Measurements from ENCODE around the gene FAM50B.
"Not testable (repeated sequence)": the region's sequence is repeated elsewhere in the genome, so short reads cannot be mapped to it uniquely, and the experiment has no call there.

Gene FAM50B

GRCh38 chr6:3856576-3856975 is 7.4 kb downstream of the FAM50B start:
- H3K4me1 ChIP-seq (ENCODE audit: control insufficient read depth, insufficient read depth, low read length): no peaks in the 10 kb centered on the region
- no peaks in the 10 kb centered on the region for H3K9me3 ChIP-seq (ENCODE audit: control insufficient read depth, insufficient read depth, low read length)
- H3K4me3 ChIP-seq (ENCODE audit: low read depth, low read length): no peak overlapping the region
- H3K9ac ChIP-seq (ENCODE audit: low read depth, low read length): no peak overlapping the region
- H3K36me3 ChIP-seq (ENCODE audit: control insufficient read depth, insufficient read depth, low read length): no peaks in the 10 kb centered on the region
- H3K27me3 ChIP-seq (ENCODE audit: control insufficient read depth, insufficient read depth, low read length): no peaks in the 10 kb centered on the region

- no peak overlapping the region for H3K9ac ChIP-seq (ENCODE audit: low read depth, low read length)
- no peaks in the 10 kb centered on the region for H3K9me3 ChIP-seq (ENCODE audit: control insufficient read depth, insufficient read depth, low read length)
- H3K4me1 ChIP-seq (ENCODE audit: control insufficient read depth, insufficient read depth, low read length): no peaks in the 10 kb centered on the region
- no peak overlapping the region for H3K4me3 ChIP-seq (ENCODE audit: low read depth, low read length)
- H3K36me3 ChIP-seq (ENCODE audit: control insufficient read depth, insufficient read depth, low read length): no peaks in the 10 kb centered on the region
- H3K27me3 ChIP-seq (ENCODE audit: control insufficient read depth, insufficient read depth, low read length): no peaks in the 10 kb centered on the region
Measured at GRCh38 chr6:3857468-3858456, 8.6 kb downstream of the FAM50B start.

GRCh38 chr6:3859878-3860552 is 10.8 kb downstream of the FAM50B start:
- no peaks in the 10 kb centered on the region for H3K27me3 ChIP-seq (ENCODE audit: control insufficient read depth, insufficient read depth, low read length)
- no peak overlapping the region for H3K9ac ChIP-seq (ENCODE audit: low read depth, low read length)
- H3K9me3 ChIP-seq (ENCODE audit: control insufficient read depth, insufficient read depth, low read length): no peaks in the 10 kb centered on the region
- no peaks in the 10 kb centered on the region for H3K36me3 ChIP-seq (ENCODE audit: control insufficient read depth, insufficient read depth, low read length)
- no peaks in the 10 kb centered on the region for H3K4me1 ChIP-seq (ENCODE audit: control insufficient read depth, insufficient read depth, low read length)
- H3K4me3 ChIP-seq (ENCODE audit: low read depth, low read length): no peak overlapping the region

GRCh38 chr6:3861424-3861823 is 12.3 kb downstream of the FAM50B start:
- H3K9ac ChIP-seq (ENCODE audit: low read depth, low read length): no peak overlapping the region
- no peaks in the 10 kb centered on the region for H3K27me3 ChIP-seq (ENCODE audit: control insufficient read depth, insufficient read depth, low read length)
- H3K36me3 ChIP-seq (ENCODE audit: control insufficient read depth, insufficient read depth, low read length): no peaks in the 10 kb centered on the region
- H3K9me3 ChIP-seq (ENCODE audit: control insufficient read depth, insufficient read depth, low read length): no peaks in the 10 kb centered on the region
- no peak overlapping the region for H3K4me3 ChIP-seq (ENCODE audit: low read depth, low read length)
- no peaks in the 10 kb centered on the region for H3K4me1 ChIP-seq (ENCODE audit: control insufficient read depth, insufficient read depth, low read length)

DNA sequence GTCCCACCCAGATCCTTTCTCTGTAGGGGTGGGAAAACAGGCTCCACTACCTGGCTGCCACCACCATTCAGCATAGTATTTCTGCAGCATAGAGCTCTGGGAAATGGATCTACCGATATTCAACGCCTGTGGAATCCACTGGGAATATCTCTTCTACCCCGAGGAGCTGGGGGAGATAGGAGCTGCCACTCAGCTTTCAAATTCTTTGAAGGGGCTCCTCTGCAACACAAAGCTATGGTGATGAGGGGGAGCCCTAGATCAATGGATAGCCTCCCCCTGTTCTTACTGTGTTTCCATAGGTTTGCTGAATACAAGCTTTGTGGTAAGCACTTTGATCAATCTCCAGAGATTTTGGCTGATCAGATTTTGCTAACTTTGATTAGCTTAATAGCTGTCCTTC is 12.9 kb downstream of the FAM50B start:
- H3K36me3 ChIP-seq (ENCODE audit: control insufficient read depth, insufficient read depth, low read length): no peaks in the 10 kb centered on the region

DNA sequence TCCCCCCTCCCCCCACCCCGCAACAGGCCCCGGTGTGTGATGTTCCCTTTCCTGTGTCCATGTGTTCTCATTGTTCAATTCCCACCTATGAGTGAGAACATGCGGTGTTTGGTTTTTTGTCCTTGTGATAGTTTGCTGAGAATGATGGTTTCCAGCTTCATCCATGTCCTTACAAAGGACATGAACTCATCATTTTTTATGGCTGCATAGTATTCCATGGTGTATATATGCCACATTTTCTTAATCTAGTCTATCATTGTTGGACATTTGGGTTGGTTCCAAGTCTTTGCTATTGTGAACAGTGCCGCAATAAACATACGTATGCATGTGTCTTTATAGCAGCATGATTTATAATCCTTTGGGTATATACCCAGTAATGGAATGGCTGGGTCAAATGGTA is 14.1 kb downstream of the FAM50B start:
- not testable (repeated sequence) for H3K4me1 ChIP-seq (ENCODE audit: control insufficient read depth, insufficient read depth, low read length); H3K27me3 ChIP-seq (ENCODE audit: control insufficient read depth, insufficient read depth, low read length)

More for the DNA sequence above, 12.9 kb downstream of the FAM50B start:
- Histone ChIP-seq H3K9ac (ENCODE audit: low read depth, low read length) (no peak overlapping the region), H3K4me1 (ENCODE audit: control insufficient read depth, insufficient read depth, low read length) (no peaks in the 10 kb centered on the region), H3K9me3 (ENCODE audit: control insufficient read depth, insufficient read depth, low read length) (no peaks in the 10 kb centered on the region), H3K4me3 (ENCODE audit: low read depth, low read length) (no peak overlapping the region), H3K27me3 (ENCODE audit: control insufficient read depth, insufficient read depth, low read length) (no peaks in the 10 kb centered on the region)

DNA sequence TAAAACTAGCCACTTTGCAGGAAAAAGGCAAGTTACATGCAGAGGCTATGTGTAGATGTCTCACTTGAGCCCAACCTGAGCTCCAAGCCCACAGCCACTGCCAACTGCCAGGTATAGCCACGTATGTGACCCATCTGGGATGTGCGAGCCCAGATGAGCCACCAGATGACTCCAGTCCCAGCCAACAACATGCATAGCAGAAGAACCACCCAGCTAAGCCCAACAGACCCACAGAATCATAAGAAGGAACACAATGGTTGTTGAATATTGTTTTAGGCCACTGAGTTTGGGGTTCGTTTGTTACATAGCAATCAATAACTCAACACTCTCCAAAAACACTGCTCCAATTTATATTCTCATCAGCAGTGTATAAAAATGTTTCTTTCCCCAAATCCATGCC is 16.3 kb downstream of the FAM50B start:
- H3K9ac ChIP-seq (ENCODE audit: low read depth, low read length): no peak overlapping the region
- no peak overlapping the region for H3K4me3 ChIP-seq (ENCODE audit: low read depth, low read length)
- H3K27me3 ChIP-seq (ENCODE audit: control insufficient read depth, insufficient read depth, low read length): no peaks in the 10 kb centered on the region
- peaks cover 3% of the 10 kb centered on the region for H3K4me1 ChIP-seq (ENCODE audit: control insufficient read depth, insufficient read depth, low read length)
- no peaks in the 10 kb centered on the region for H3K36me3 ChIP-seq (ENCODE audit: control insufficient read depth, insufficient read depth, low read length)
- no peaks in the 10 kb centered on the region for H3K9me3 ChIP-seq (ENCODE audit: control insufficient read depth, insufficient read depth, low read length)

More for the DNA sequence above, 14.1 kb downstream of the FAM50B start:
- not testable (repeated sequence) for H3K4me3 ChIP-seq (ENCODE audit: low read depth, low read length); H3K9me3 ChIP-seq (ENCODE audit: control insufficient read depth, insufficient read depth, low read length); H3K36me3 ChIP-seq (ENCODE audit: control insufficient read depth, insufficient read depth, low read length); H3K9ac ChIP-seq (ENCODE audit: low read depth, low read length)

DNA sequence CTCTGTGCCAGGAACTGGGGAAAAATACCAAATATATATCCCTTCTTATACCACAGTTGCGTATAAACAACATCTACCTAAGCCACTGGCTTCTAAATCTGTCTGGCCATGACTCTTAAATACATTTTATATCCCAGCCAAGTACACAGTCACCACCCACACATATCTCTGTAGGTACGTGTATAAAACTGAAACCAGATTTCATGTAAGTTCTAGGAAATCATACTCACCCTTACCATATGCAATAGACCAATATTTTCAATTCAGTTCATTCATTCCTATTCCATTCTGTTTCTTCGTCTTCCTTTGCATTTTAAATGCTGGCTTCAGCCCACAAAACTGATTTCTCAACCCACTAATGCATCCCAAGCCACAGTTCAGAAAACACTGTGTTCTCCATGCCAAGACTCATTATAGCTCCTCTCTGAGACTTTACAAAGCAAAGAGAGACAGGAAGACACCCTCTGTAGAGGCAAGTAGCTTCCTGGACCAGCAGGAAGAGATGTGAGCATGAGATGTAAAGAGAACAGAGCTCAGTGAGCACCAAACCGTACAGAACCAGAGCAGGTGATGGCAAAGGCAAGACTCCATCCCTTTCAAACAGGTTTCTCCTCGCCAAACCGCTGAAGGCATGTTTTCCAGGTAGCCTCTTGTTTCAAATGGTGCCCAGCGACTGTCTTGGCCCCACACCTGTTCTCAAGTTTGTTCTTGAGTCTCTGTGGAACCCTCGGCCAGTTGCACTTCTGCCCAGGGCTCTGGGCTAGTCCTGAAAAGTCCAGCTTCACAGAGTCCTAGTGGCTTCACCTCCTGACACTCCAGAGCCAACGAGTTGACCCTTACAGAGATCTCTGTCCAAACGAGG is 18.7 kb downstream of the FAM50B start:
- peaks cover 3% of the 10 kb centered on the region for H3K4me1 ChIP-seq (ENCODE audit: control insufficient read depth, insufficient read depth, low read length)
- H3K4me3 ChIP-seq (ENCODE audit: low read depth, low read length): no peak overlapping the region
- no peaks in the 10 kb centered on the region for H3K27me3 ChIP-seq (ENCODE audit: control insufficient read depth, insufficient read depth, low read length)
- H3K36me3 ChIP-seq (ENCODE audit: control insufficient read depth, insufficient read depth, low read length): no peaks in the 10 kb centered on the region
- no peaks in the 10 kb centered on the region for H3K9me3 ChIP-seq (ENCODE audit: control insufficient read depth, insufficient read depth, low read length)
- no peak overlapping the region for H3K9ac ChIP-seq (ENCODE audit: low read depth, low read length)

- Histone ChIP-seq H3K4me3 (ENCODE audit: low read depth, low read length) (no peak overlapping the region), H3K9me3 (ENCODE audit: control insufficient read depth, insufficient read depth, low read length) (no peaks in the 10 kb centered on the region), H3K36me3 (ENCODE audit: control insufficient read depth, insufficient read depth, low read length) (no peaks in the 10 kb centered on the region), H3K9ac (ENCODE audit: low read depth, low read length) (no peak overlapping the region), H3K4me1 (ENCODE audit: control insufficient read depth, insufficient read depth, low read length) (peaks cover 3% of the 10 kb centered on the region), H3K27me3 (ENCODE audit: control insufficient read depth, insufficient read depth, low read length) (no peaks in the 10 kb centered on the region)
Measured at GRCh38 chr6:3868544-3868943, 19.4 kb downstream of the FAM50B start.

DNA sequence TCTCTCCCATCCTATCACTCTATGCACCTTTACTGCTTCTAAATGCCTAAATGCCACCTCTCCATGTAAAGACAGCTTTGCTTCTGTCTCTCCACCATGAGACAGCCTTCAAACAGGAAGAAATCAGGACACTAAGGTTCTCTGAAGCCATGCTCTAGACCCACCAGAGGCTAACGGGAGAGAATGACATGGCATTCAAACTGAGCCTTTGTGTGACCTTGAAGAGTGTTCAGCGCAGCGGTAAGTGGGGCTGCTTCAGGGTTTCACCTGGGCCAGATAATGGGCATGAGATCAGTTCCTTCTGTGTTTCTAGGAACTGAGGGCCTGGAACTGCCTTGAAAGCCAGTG is 20.1 kb downstream of the FAM50B start:
- Histone ChIP-seq H3K9me3 (ENCODE audit: control insufficient read depth, insufficient read depth, low read length) (no peaks in the 10 kb centered on the region), H3K9ac (ENCODE audit: low read depth, low read length) (no peak overlapping the region), H3K4me1 (ENCODE audit: control insufficient read depth, insufficient read depth, low read length) (peaks cover 3% of the 10 kb centered on the region), H3K4me3 (ENCODE audit: low read depth, low read length) (no peak overlapping the region), H3K27me3 (ENCODE audit: control insufficient read depth, insufficient read depth, low read length) (no peaks in the 10 kb centered on the region), H3K36me3 (ENCODE audit: control insufficient read depth, insufficient read depth, low read length) (no peaks in the 10 kb centered on the region)

DNA sequence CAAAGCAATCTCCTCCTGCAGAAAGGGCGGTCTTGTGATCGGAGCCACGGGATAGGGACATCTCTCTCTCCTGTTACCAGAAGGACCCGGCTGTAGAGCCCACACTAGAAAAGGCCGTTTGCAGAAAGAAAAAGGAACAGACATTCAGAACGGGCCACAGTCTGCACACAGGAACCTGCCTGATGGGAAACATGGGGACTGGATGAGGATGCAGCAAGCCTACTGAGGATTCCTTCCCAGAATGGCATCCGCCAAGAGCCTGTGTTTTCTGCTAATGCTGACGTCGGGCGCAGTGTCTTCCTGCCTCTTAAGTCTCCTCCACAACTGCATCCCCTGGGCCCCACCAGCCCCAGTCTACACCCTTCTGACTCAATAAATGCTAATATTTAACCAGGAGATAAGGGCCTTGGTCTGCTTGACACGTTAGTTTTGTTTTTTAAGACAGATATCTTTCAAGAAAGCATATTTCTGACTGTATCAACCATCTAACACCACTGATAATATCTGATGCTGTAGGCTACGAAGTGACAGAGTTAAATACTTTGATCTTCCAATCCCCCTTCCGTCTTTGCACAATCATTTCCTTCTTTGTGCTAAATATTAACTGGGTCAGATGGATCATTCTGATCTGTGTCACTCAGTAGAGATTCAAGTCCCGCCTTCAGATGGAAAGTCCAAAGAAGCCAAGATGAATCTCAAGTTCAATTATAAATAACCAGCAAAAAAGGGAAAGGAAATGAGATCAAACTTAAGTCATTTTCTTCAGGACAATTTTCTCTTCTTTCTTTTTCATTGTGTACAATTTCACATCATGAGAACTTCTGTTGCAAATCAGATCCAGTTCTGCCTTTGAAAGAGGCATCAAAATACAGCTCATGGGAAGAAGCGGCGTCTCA is 20.7 kb downstream of the FAM50B start:
- Histone ChIP-seq H3K4me1 (ENCODE audit: control insufficient read depth, insufficient read depth, low read length) (peaks cover 3% of the 10 kb centered on the region), H3K9me3 (ENCODE audit: control insufficient read depth, insufficient read depth, low read length) (no peaks in the 10 kb centered on the region), H3K36me3 (ENCODE audit: control insufficient read depth, insufficient read depth, low read length) (no peaks in the 10 kb centered on the region), H3K4me3 (ENCODE audit: low read depth, low read length) (no peak overlapping the region), H3K27me3 (ENCODE audit: control insufficient read depth, insufficient read depth, low read length) (no peaks in the 10 kb centered on the region), H3K9ac (ENCODE audit: low read depth, low read length) (no peak overlapping the region)

Data from iPS-15b (cell line).